ENCODE data around the gene PTS.

The PTS gene

GRCh38 chr11:112277941-112278340 lies 51.7 kb downstream of the PTS start:
- no peak for DNase-seq (ENCODE audit: low spot score in 2 of 2)
- peaks cover 4% of the 10 kb centered on the region for H3K4me1 ChIP-seq
- in situ Hi-C loops (cut with MboI; ENCODE audit: low sequenced_read_pairs): loop anchor here (25.0 kb wide), 1 partner anchor 284 kb away; no protein-coding TSS in a partner anchor
- H3K36me3 ChIP-seq (replicated peaks): no peaks in the 10 kb centered on the region
- H3K27me3 ChIP-seq (ENCODE audit: low read depth): peaks cover 8% of the 10 kb centered on the region
- H3K4me3 ChIP-seq: no peak overlapping the region
- H3K9me3 ChIP-seq: no peaks in the 10 kb centered on the region

- no peak overlapping the region for H3K4me3 ChIP-seq
- peaks cover 4% of the 10 kb centered on the region for H3K4me1 ChIP-seq
- in situ Hi-C loops (cut with MboI; ENCODE audit: low sequenced_read_pairs): loop anchor here (25.0 kb wide), 1 partner anchor 283 kb away; no protein-coding TSS in a partner anchor
- no peaks in the 10 kb centered on the region for H3K36me3 ChIP-seq (replicated peaks)
- no peak for DNase-seq (ENCODE audit: low spot score in 2 of 2)
- H3K9me3 ChIP-seq: no peaks in the 10 kb centered on the region
- peaks cover 8% of the 10 kb centered on the region for H3K27me3 ChIP-seq (ENCODE audit: low read depth)
These were observed 52.6 kb downstream of the PTS start for GRCh38 chr11:112278803-112279202.

- Histone ChIP-seq H3K4me3 (peak overlapping the region; percentile 17), H3K9me3 (no peaks in the 10 kb centered on the region), H3K27me3 (ENCODE audit: low read depth) (peaks cover 8% of the 10 kb centered on the region), H3K4me1 (peaks cover 4% of the 10 kb centered on the region), H3K36me3 (replicated peaks) (no peaks in the 10 kb centered on the region)
- in situ Hi-C loops (cut with MboI; ENCODE audit: low sequenced_read_pairs): loop anchor here (5.0 to 25.0 kb wide), 3 partner anchors 58 to 1005 kb away; no protein-coding TSS in a partner anchor
- peak; percentile 55 to 83 for DNase-seq (ENCODE audit: low spot score in 2 of 2)
These were observed 53.7 kb downstream of the PTS start for GRCh38 chr11:112279901-112280267.

- no peaks in the 10 kb centered on the region for H3K36me3 ChIP-seq (replicated peaks)
- DNase-seq (ENCODE audit: low spot score in 2 of 2): peak; percentile 76 to 81
- in situ Hi-C loops (cut with MboI; ENCODE audit: low sequenced_read_pairs): loop anchor here (5.0 to 25.0 kb wide), 3 partner anchors 58 to 1004 kb away; no protein-coding TSS in a partner anchor
- no peaks in the 10 kb centered on the region for H3K9me3 ChIP-seq
- peak overlapping the region; percentile 17 for H3K4me3 ChIP-seq
- H3K27me3 ChIP-seq (ENCODE audit: low read depth): peaks cover 8% of the 10 kb centered on the region
- H3K4me1 ChIP-seq: peaks cover 4% of the 10 kb centered on the region
These were observed 54.3 kb downstream of the PTS start for GRCh38 chr11:112280268-112281126.

GRCh38 chr11:112281726-112282125 lies 55.5 kb downstream of the PTS start:
- in situ Hi-C loops (cut with MboI; ENCODE audit: low sequenced_read_pairs): loop anchor here (5.0 to 25.0 kb wide), 3 partner anchors 59 to 1003 kb away; no protein-coding TSS in a partner anchor
- Histone ChIP-seq H3K9me3 (no peaks in the 10 kb centered on the region), H3K27me3 (ENCODE audit: low read depth) (peaks cover 8% of the 10 kb centered on the region), H3K36me3 (replicated peaks) (no peaks in the 10 kb centered on the region), H3K4me1 (peaks cover 4% of the 10 kb centered on the region), H3K4me3 (no peak overlapping the region)
- DNase-seq (ENCODE audit: low spot score in 2 of 2): no peak

Data from HAP-1 (cell line).